Fibroblast of the conjunctiva (primary cell): Measurements from ENCODE around the gene PKD1.
"Not testable (repeated sequence)": the region's sequence is repeated elsewhere in the genome, so short reads cannot be mapped to it uniquely, and the experiment has no call there.

Source experiments
- DNase-seq: peaks from one replicate; pipeline ENCODE4 v3.0.0-alpha.2; 2010; ENCODE audit warnings: low read depth

PKD1 gene

DNA sequence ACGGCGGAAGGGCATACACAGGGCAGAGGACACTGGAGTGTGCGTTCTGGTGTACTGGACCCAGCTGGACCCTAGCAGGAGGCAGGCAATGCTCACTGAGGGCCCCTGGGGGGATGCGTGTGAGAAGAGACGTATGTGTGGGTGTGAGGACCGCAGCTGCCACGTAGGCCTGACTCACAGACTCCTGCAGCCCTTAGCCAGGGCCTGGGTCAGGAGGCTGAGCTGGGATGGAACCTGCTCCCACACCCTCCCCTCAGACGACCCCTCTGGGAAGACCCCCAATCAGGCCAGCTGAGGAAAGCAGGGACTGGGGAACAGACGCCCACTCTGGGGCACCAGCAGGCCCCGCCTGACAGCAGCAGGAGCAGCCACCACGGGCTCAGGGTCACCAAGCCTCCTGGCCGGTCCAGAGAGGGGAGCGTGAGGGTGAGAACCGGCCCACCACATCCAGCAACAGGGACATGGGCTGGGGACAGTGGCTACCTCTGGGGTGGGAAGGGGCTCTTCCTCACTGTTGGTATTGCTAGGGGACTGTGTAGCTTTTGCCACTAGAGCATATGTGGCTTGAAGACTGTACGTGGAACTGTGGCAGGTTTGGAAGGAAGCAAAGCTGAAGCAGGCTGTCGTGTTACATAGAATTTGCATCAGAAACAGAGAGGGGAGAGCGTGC is 28.4 kb downstream of the PKD1 start:
- DNase-seq = peak; percentile 28

DNA sequence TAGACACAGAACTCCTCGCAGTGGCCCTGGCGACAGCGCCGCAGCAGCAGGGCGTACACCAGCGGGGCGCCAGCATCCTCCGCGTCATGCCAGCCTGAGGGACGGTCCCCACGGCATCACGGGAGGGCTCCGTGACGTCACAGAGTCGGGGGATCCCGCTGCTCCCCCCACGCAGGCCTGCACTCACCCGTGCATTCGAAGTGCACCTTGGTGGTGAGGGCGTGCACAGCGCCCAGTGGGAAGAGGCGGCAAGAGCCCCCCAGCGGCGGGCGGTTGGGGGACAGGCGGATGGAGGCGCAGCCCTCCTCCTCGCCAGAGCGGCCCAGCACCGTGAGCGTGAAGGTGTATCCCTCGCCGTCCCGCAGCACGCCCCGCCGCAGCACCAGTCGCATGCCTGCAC is 29.5 kb downstream of the PKD1 start:
- DNase-seq = not testable (repeated sequence)

- not testable (repeated sequence) for DNase-seq
These were observed 29.9 kb downstream of the PKD1 start for GRCh38 chr16:2105769-2106168.

DNA sequence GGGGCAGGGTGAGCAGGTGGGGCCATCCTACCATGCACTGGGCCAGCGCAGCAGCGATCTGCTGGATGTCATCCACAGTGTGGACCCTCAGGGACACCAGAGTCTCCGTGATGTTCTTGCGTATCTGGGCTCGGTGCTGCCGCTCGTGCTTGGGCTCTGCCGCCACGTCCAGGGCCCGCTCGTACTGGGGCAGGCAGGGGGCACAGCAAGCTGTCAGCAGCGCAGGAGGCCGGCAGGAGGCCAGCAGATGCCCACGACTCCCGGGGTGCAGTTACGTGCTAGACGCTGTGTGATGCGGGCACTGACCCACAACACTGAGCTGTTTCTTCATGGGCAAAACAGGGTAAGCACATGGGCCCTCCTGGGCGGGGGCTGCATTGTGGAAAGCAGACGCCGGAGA is 30.4 kb downstream of the PKD1 start:
- not testable (repeated sequence) for DNase-seq

GRCh38 chr16:2104464-2104863 is 31.2 kb downstream of the PKD1 start:
- DNase-seq = not testable (repeated sequence)

DNA sequence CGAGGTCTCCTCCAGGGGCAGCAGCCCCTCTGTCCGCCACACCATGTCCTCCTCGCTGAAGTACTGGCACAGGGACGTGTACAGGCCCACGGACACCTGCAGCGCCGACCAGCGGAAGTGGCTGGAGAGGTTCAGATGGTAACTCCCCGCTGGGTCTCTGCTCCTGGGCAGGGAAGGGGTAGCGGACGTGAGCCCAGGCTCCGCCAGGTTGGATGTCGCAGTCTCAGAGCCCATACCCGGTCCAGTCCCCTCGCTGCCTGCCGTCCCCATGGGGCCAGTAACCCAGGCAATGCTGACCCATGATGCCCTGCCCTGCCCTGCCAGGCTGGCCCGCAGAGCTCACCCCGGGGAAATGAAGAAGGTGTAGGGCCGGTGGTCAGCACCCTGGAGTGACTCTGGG is 33.2 kb downstream of the PKD1 start:
- DNase-seq = no peak

GRCh38 chr16:2101581-2101980 is 34.1 kb downstream of the PKD1 start:
- DNase-seq = not testable (repeated sequence)

DNA sequence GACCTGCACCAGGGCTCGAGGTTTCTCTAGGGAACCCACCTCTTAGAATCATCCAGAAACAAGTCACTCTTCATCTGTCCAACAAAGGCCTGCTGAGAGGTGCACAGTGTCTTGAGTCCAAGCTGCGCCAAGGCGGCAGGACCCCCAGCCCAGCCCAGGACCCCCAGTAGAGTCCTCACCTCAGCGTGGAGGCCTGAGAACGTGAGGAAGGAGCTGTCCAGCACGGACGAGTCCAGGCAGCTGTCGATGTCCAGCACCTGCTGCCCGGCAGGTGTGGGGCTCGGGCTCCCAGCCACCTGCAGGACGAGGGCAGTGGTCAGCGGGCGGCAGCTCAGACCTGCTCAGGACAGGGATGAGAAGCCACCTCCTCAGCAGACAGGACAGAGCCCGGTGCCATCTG is 38.0 kb downstream of the PKD1 start:
- not testable (repeated sequence) for DNase-seq

DNA sequence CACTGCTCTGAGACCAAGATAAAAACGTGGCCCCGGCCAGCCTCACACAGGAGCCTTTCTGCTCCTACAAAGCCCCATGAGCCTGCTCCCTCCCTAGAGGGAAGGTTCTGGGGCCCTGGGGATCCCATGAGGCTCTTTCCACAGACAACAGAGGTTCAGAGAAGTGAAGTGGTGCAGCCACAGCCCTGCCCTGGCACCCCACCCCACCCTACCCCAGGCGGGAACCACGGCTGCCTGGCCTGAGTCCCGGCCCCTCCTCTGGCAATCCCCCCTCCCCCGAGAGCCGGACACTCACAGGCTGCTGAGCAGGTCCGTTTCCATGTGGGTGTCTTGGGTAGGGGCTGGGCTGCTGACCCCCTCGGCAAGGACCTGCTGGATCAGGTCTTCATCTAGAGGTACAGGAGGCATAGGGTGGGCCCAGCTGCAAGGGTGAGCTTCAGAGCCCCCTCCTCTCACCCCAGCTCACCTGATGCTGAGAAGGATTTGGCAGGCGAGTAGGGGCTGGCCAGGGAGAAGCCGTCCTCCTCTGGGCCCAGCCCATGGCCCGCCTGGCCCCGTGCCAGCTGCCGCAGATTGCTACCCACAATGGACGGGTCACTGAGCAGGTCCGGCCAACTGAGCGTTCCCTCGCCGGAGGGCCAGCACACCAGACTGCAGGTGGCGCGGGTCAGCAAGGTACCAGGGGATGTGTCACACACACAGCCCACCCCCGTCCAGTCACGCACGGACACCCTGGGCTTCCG is 38.7 kb downstream of the PKD1 start:
- DNase-seq = no peak

DNA sequence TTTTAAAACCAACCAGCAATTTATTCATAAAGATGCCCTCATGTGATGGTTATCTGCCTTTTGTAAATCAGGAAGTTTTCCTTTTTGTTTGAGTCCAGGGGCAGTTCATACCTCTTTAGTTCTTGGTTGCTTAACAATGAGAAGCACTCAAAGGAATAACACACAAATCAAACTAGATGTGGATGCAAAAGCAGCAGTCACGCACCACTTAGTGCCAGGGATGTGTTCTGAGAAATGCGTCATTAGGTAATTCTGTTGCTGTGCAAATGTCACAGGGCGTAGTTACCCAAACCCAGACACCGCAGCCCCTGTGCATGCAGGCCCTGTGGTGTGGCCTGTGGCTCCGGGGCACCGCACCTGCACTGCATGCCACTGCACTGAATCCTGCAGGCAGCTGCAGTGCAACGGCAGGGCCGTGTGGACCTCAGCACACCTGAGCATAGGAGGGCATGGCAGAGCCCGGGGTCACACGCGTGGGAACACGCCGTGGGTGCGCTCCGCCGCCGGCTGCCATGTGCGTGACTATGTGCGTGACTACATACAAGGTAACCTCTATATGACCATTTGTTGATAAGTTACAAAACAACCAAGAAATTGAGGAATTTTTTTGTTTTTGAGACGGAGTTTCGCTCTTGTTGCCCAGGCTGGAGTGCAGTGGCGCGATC is 39.6 kb downstream of the PKD1 start:
- no peak for DNase-seq

- DNase-seq = no peak
These were observed 40.3 kb downstream of the PKD1 start for GRCh38 chr16:2095315-2095853.

GRCh38 chr16:2093793-2094192 is 41.9 kb downstream of the PKD1 start:
- DNase-seq = no peak

- no peak for DNase-seq
These were observed 42.8 kb downstream of the PKD1 start for GRCh38 chr16:2092866-2093265.

- DNase-seq = no peak
These were observed 43.5 kb downstream of the PKD1 start for GRCh38 chr16:2092256-2092620.

GRCh38 chr16:2091547-2092255 is 44.0 kb downstream of the PKD1 start:
- no peak for DNase-seq

GRCh38 chr16:2090777-2091546 is 44.7 kb downstream of the PKD1 start:
- peak; percentile 39 for DNase-seq

GRCh38 chr16:2090481-2090776 is 45.3 kb downstream of the PKD1 start:
- DNase-seq = no peak

DNA sequence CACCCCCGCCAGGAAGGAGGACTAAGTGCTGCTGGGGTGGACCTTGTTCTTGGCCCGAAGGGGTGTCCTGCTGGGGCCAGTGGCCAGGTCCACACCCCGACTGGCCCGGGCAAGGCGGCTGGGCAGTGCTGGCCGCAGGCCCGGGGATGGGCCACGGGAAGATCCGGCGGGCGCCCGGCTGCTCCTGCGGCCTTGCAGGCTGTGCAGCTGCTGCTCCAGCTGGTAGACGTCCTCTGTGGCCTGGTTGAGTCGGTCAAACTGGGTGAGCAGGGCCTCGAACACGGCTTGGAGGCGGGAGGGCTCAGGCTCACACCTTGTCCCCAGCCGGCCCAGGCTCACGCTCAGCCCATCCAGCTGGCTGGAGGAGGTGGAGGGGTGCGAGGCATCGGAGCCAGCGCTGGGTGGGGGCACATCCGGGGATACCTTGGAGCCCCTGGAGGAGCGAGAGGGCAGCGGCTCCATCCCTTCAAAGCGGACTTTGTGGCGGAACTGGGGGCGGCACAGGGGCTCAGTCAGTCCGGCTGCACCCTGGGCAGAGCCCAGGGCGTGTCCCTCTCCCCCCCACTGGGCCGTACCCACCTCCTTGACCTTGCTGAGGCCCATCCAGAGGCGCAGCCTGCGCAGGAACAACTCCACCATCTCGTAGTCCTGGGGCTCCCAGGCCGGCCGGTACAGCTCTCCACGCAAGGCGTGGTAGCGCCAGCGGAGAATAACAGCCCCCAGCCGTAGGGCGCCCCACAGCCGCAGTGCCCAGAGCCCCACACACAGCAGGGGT is 45.8 kb downstream of the PKD1 start:
- no peak for DNase-seq

DNA sequence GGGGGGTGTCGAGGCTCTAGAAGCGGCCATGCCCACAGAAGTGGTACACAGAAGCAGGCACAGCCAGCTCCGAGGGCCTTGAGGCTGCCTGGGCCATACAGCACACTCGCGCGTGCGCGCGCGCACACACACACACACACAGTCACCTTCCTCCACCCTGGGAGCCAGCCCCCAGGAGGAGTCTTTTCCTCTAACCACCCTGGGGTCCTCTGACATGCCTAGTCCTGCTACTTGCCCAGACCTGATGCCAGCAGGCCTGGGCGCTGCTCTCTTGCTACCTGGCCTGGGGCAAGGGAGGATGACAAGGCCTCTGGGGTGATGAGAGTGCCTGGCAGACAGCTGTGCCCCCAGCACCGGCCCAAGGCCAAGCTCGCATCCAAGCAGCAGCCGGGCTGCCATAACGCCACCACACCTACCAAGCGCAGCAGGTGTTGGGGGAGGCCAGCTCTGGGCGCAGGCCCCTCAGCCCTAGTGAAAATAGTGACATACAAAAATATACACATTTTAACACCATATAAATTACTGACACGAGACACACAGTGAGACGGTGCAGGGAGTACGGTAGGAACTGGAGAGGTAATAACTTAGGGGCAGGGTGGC is 46.8 kb downstream of the PKD1 start:
- no peak for DNase-seq
